ENCODE data around the gene CAV2.

GRCh38 chr7:116528008-116528789 is 28.7 kb downstream of the CAV2 start:
- TF ChIP-seq POLR2A (IDR thresholded peaks at IDR 0.05) (no peak), CTCF (IDR thresholded peaks at IDR 0.05) (no peak)
